DND-41 (cell line): ENCODE data around the gene OR13A1.

ENCODE experiments used
- ATAC-seq: fragments of 200-7000 bp; cut with Tn5 transposase; 3 replicates; pipeline ENCODE4 v1.9.1; 2021; ENCODE audit warnings: low read depth; ENCODE audit not compliant: insufficient read depth
- DNase-seq: peaks from one replicate; pipeline ENCODE4 v3.0.0-alpha.2; 2020
- H2AFZ ChIP-seq: 2 replicates; pipeline ENCODE4 v1.6.0; 2012; ENCODE audit warnings: low read depth, low read length
- H3K27ac ChIP-seq: 2 replicates; pipeline ENCODE4 v1.5.1; 2012; ENCODE audit warnings: low read length, inconsistent platforms
- H3K27me3 ChIP-seq: fragments of 200-600 bp; sonication (generic); 2 replicates; pipeline ENCODE4 v1.6.0; 2012; ENCODE audit warnings: low read length, mild to moderate bottlenecking, inconsistent platforms; ENCODE audit not compliant: insufficient read depth, poor library complexity
- H3K36me3 ChIP-seq: 2 replicates; pipeline ENCODE4 v1.5.1; 2012; ENCODE audit warnings: low read length, inconsistent platforms; ENCODE audit not compliant: insufficient read depth
- H3K4me1 ChIP-seq: 2 replicates; pipeline ENCODE4 v1.5.1; 2012; ENCODE audit warnings: mild to moderate bottlenecking, low read length; ENCODE audit not compliant: insufficient read depth
- H3K4me2 ChIP-seq: 2 replicates; pipeline ENCODE4 v1.6.0; 2012; ENCODE audit warnings: mild to moderate bottlenecking, moderate library complexity, low read length, inconsistent platforms; ENCODE audit not compliant: insufficient read depth
- H3K4me3 ChIP-seq, 2 experiments: fragments of 200-600 bp in 1 of 2; shearing (Covaris generic) in 1 of 2; 2 replicates each; pipeline ENCODE4 v1.5.1; 2012 to 2016; ENCODE audit warnings: inconsistent platforms in 2 of 2, low read length in 2 of 2, mild to moderate bottlenecking in 2 of 2, low read depth in 1 of 2, moderate library complexity in 1 of 2
- H3K79me2 ChIP-seq: 2 replicates; pipeline ENCODE4 v1.6.0; 2012; ENCODE audit warnings: low read length, inconsistent platforms; ENCODE audit not compliant: insufficient read depth
- H3K9ac ChIP-seq: 2 replicates; pipeline ENCODE4 v1.6.0; 2012; ENCODE audit warnings: low read depth, mild to moderate bottlenecking, inconsistent platforms, low read length, moderate library complexity
- H3K9me3 ChIP-seq: 2 replicates; pipeline ENCODE4 v1.5.1; 2012; ENCODE audit warnings: low read length, moderate library complexity, mild to moderate bottlenecking, inconsistent platforms; ENCODE audit not compliant: insufficient read depth, severe bottlenecking
- H4K20me1 ChIP-seq: 2 replicates; pipeline ENCODE4 v1.6.0; 2012; ENCODE audit warnings: low read length; ENCODE audit not compliant: insufficient read depth
- CTCF ChIP-seq: IDR thresholded peaks from 2 replicates; pipeline ENCODE4 v1.5.1; 2012; ENCODE audit warnings: borderline replicate concordance, low read length, moderate library complexity, mild to moderate bottlenecking; ENCODE audit not compliant: poor library complexity, severe bottlenecking; ENCODE audit errors: extremely low read depth
- EZH2 ChIP-seq: IDR thresholded peaks from 3 replicates; pipeline ENCODE4 v1.6.1; 2012; ENCODE audit warnings: borderline replicate concordance, low read depth, mild to moderate bottlenecking, moderate library complexity, low read length, inconsistent platforms; ENCODE audit not compliant: severe bottlenecking

The OR13A1 gene

GRCh38 chr10:45294681-45295080, 20.7 kb downstream of the OR13A1 start:
- TF ChIP-seq CTCF (no peak), EZH2 (no peak)
- ATAC-seq (no peak), DNase-seq (no peak)
- Histone ChIP-seq H4K20me1 (no peaks in the 10 kb centered on the region), H2AFZ (no peak overlapping the region), H3K9ac (no peak overlapping the region), H3K36me3 (no peaks in the 10 kb centered on the region), H3K4me1 (no peaks in the 10 kb centered on the region), H3K4me3 (no peak overlapping the region), H3K27ac (no peak overlapping the region), H3K27me3 (no peaks in the 10 kb centered on the region), H3K79me2 (no peaks in the 10 kb centered on the region), H3K4me2 (no peak overlapping the region), H3K9me3 (no peaks in the 10 kb centered on the region)

DNA sequence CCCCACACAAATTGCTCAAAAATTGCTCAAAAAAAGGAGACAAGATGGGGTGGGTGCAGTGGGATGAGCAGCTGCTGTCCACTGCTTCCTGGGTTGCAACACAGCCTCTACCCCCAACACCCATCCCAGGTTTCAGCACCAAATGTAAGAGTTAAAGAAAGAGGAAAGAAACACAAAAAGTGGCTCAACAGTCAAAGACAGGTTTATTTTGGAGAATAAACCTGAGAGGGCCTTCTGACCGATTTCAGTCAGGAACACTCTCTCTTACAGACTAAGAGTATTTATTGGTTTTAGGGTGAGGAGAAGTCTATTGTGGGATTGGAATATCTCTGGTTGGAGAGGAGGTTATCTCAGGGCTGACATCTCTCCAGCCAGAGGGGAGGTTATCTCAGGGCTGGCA, 28.4 kb downstream of the OR13A1 start:
- Histone ChIP-seq H4K20me1 (no peaks in the 10 kb centered on the region), H2AFZ (no peak overlapping the region), H3K79me2 (no peaks in the 10 kb centered on the region), H3K9me3 (no peaks in the 10 kb centered on the region), H3K4me2 (no peak overlapping the region), H3K4me3 (no peak overlapping the region), H3K4me1 (no peaks in the 10 kb centered on the region), H3K36me3 (no peaks in the 10 kb centered on the region), H3K9ac (no peak overlapping the region), H3K27ac (no peak overlapping the region), H3K27me3 (peaks cover 3% of the 10 kb centered on the region)
- TF ChIP-seq EZH2 (no peak), CTCF (no peak)
- DNase-seq (no peak), ATAC-seq (no peak)

DNA sequence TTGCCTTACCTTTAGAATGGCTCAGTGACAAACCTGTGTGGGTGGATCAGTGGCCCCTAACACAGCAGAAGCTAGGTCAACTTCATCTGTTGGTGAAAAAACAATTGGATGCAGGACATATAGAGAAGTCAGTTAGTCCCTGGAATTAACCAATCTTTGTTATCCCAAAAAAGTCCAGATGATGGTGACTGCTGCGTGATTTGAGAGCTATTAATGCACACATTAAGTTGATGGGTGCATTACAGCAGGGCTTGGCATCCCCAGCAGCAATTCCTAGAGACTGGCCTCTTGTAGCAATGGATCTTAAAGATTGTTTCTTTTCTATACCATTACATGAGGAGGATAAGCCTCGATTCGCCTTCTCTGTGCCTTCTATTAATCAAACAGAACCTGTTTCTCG, 33.3 kb downstream of the OR13A1 start:
- Histone ChIP-seq H3K79me2 (no peaks in the 10 kb centered on the region), H3K9me3 (no peaks in the 10 kb centered on the region), H3K27me3 (peaks cover 19% of the 10 kb centered on the region), H4K20me1 (no peaks in the 10 kb centered on the region), H3K4me2 (no peak overlapping the region), H3K27ac (no peak overlapping the region), H3K4me3 (no peak overlapping the region), H2AFZ (no peak overlapping the region), H3K36me3 (no peaks in the 10 kb centered on the region), H3K9ac (no peak overlapping the region), H3K4me1 (no peaks in the 10 kb centered on the region)
- no peak for ATAC-seq
- no peak for DNase-seq
- TF ChIP-seq CTCF (no peak), EZH2 (no peak)
